Liver (tissue), 9 donors: Measurements from ENCODE around the gene ARID3A. TPM values are rescaled to one million over a fixed set of nuclear protein-coding genes. Genes with fewer than 3 reads are reported as not detected.

Experiments
- DNase-seq: peaks from one replicate; pipeline ENCODE4 v3.0.0-alpha.2; 2017; ENCODE audit warnings: low spot score
- H3K27ac ChIP-seq, 2 donors: one replicate each; pipeline ENCODE4 v1.7.0; 2013; ENCODE audit warnings: inconsistent platforms in 2 of 2, low read length in 2 of 2, control low read depth in 1 of 2, low read depth in 1 of 2, mild to moderate bottlenecking in 1 of 2
- H3K27me3 ChIP-seq, 4 donors: one replicate each; pipeline versions ENCODE4 v1.6.1 to v1.7.0; 2013; ENCODE audit warnings: low read length in 3 of 4, inconsistent platforms in 1 of 4, mild to moderate bottlenecking in 1 of 4, moderate library complexity in 1 of 4; ENCODE audit not compliant: control insufficient read depth in 4 of 4, insufficient read depth in 4 of 4
- H3K36me3 ChIP-seq, 4 donors: one replicate each; pipeline versions ENCODE4 v1.6.1 to v1.7.0; 2013; ENCODE audit warnings: low read length in 3 of 4, mild to moderate bottlenecking in 3 of 4, low read depth in 1 of 4, moderate library complexity in 1 of 4; ENCODE audit not compliant: control insufficient read depth in 4 of 4, insufficient read depth in 3 of 4
- H3K4me1 ChIP-seq, 4 donors: one replicate each; pipeline versions ENCODE4 v1.6.1 to v1.7.0; 2013; ENCODE audit warnings: low read length in 3 of 4, mild to moderate bottlenecking in 3 of 4, moderate library complexity in 1 of 4; ENCODE audit not compliant: control insufficient read depth in 4 of 4, insufficient read depth in 4 of 4
- H3K4me3 ChIP-seq, 3 donors: one replicate each; pipeline versions ENCODE4 v1.6.1 to v1.7.0; 2013; ENCODE audit warnings: low read length in 3 of 3, control low read depth in 1 of 3, low read depth in 1 of 3, mild to moderate bottlenecking in 1 of 3
- H3K9ac ChIP-seq, 2 donors: one replicate each; pipeline ENCODE4 v1.7.0; 2013; ENCODE audit warnings: low read length in 2 of 2, mild to moderate bottlenecking in 2 of 2, moderate library complexity in 2 of 2, control low read depth in 1 of 2, low read depth in 1 of 2
- H3K9me3 ChIP-seq, 4 donors: one replicate each; pipeline versions ENCODE4 v1.6.1 to v1.7.0; 2013; ENCODE audit warnings: low read length in 3 of 4; ENCODE audit not compliant: control insufficient read depth in 4 of 4
- ATF3 ChIP-seq: IDR thresholded peaks from 2 replicates; pipeline ENCODE4 v1.6.1; 2016; ENCODE audit warnings: antibody characterized with exemption
- CTCF ChIP-seq: fragments of 150-350 bp; IDR thresholded peaks from 2 replicates; pipeline ENCODE4 v1.5.1; 2017; ENCODE audit warnings: improper control_type of control experiment, low read depth, low read length; ENCODE audit not compliant: missing input control
- EGR1 ChIP-seq, 2 donors: IDR thresholded peaks; 2 replicates each; pipeline ENCODE4 v1.6.1; 2016 to 2018; ENCODE audit warnings: antibody characterized with exemption in 2 of 2, low read depth in 2 of 2
- FOXA1 ChIP-seq: IDR thresholded peaks from 2 replicates; pipeline ENCODE4 v1.6.1; 2016; ENCODE audit warnings: antibody characterized with exemption
- GABPA ChIP-seq, 2 donors: IDR thresholded peaks in 1 of 2; conservative IDR thresholded peaks in 1 of 2; 2 replicates each; pipeline ENCODE4 v1.6.1; 2016; ENCODE audit warnings: antibody characterized with exemption in 2 of 2, mild to moderate bottlenecking in 1 of 2, moderate library complexity in 1 of 2
- HNF4A ChIP-seq, 2 donors: conservative IDR thresholded peaks; 2 replicates each; pipeline ENCODE4 v1.6.1; 2016; ENCODE audit warnings: antibody characterized with exemption in 2 of 2, mild to moderate bottlenecking in 2 of 2
- HNF4G ChIP-seq: IDR thresholded peaks from 2 replicates; pipeline ENCODE4 v1.6.1; 2016; ENCODE audit warnings: antibody characterized with exemption
- JUND ChIP-seq, 2 donors: IDR thresholded peaks; 2 replicates each; pipeline ENCODE4 v1.6.1; 2016; ENCODE audit warnings: antibody characterized with exemption in 2 of 2
- MAX ChIP-seq: IDR thresholded peaks from 2 replicates; pipeline ENCODE4 v1.6.1; 2016; ENCODE audit warnings: antibody characterized with exemption
- NR2F2 ChIP-seq: IDR thresholded peaks from 2 replicates; pipeline ENCODE4 v1.6.1; 2016; ENCODE audit warnings: antibody characterized with exemption
- RAD21 ChIP-seq, 2 donors: IDR thresholded peaks; 2 replicates each; pipeline ENCODE4 v1.6.1; 2016; ENCODE audit warnings: antibody characterized with exemption in 2 of 2, mild to moderate bottlenecking in 2 of 2
- RXRA ChIP-seq, 2 donors: IDR thresholded peaks; 2 replicates each; pipeline ENCODE4 v1.6.1; 2017 to 2018; ENCODE audit warnings: antibody characterized with exemption in 2 of 2, mild to moderate bottlenecking in 1 of 2
- SP1 ChIP-seq: IDR thresholded peaks from 2 replicates; pipeline ENCODE4 v1.6.1; 2018; ENCODE audit warnings: antibody characterized with exemption, mild to moderate bottlenecking
- TAF1 ChIP-seq: conservative IDR thresholded peaks from 2 replicates; pipeline ENCODE4 v1.6.1; 2016; ENCODE audit warnings: antibody characterized with exemption, mild to moderate bottlenecking
- YY1 ChIP-seq: IDR thresholded peaks from 2 replicates; pipeline ENCODE4 v1.6.1; 2016; ENCODE audit warnings: antibody characterized with exemption, mild to moderate bottlenecking
- ZBTB33 ChIP-seq: IDR thresholded peaks from 2 replicates; pipeline ENCODE4 v1.6.1; 2016; ENCODE audit warnings: antibody characterized with exemption
- WGBS: extraction: QIAGEN DNeasy Blood & Tissue Kit; methylation state at CpG from one replicate; pipeline ENCODE4 v1.1.7; 2013; 5-methylcytosine and 5-hydroxymethylcytosine counted together
- polyA plus RNA-seq, 2 donors: library from polyadenylated mRNA; stranded (reverse) in 1 of 2; unstranded in 1 of 2; fragments of 200-250 nt in 1 of 2; fragments of >200 nt in 1 of 2; fragmentation: Nextera tagmentation in 1 of 2; extraction: Ambion mirVana in 1 of 2; gene quantifications; one replicate each; pipeline versions ENCODE4 v1.2.1 to v1.2.3, GENCODE V29; 2013 to 2015
- total RNA-seq, 2 donors: library from RNA; depleted of rRNA; stranded (reverse); fragments of >200 nt; gene quantifications; one replicate each; pipeline ENCODE4 v1.2.3, GENCODE V29; 2014
- donor health status: healthy.
- donor health status: healthy.
- donor health status: healthy.
- donor health status: healthy.
- donor health status: healthy.

ARID3A gene
- total RNA-seq (10 to 100 TPM in 1 of 2 donors, 1 to 10 TPM in 1; 5.2 to 42.4 TPM), polyA plus RNA-seq (1 to 10 TPM in 1 of 2 donors, under 1 TPM in 1; 0.74 to 1.0 TPM)

GRCh38 chr19:925526-926322, at the start of gene ARID3A:
ARID3A (plus strand) TSS chr19:926035; CDS start chr19:929529, 3,494 bp downstream.
- no peaks in the 10 kb centered on the region for H3K9me3 ChIP-seq
- peak; percentile 38 for TF ChIP-seq SP1
- no peak for TF ChIP-seq CTCF
- DNase-seq, result peak; percentile 85
- WGBS, result under 1% methylated on average over 97 of the region's 97 CpGs
- peaks cover 11 to 28% (median 20%) of the 10 kb centered on the region in 4 donors for H3K4me1 ChIP-seq
- peak within 1 kb of the TSS; percentile 72 to 84 for H3K27ac ChIP-seq
- H3K27me3 ChIP-seq, result peaks cover 0 to 2% (median 0%) of the 10 kb centered on the region in 4 donors
- peak within 1 kb of the TSS; percentile 81 to 90 (median 82) for H3K4me3 ChIP-seq
- no peaks in the 10 kb centered on the region for H3K36me3 ChIP-seq
- peak within 1 kb of the TSS in 1 of 2 donors; percentile 81 for H3K9ac ChIP-seq

- Histone ChIP-seq H3K27ac (no peak overlapping the region), H3K27me3 (no peaks in the 10 kb centered on the region), H3K9me3 (no peaks in the 10 kb centered on the region), H3K4me1 (no peaks in the 10 kb centered on the region), H3K36me3 (peaks cover 5 to 34% (median 11%) of the 10 kb centered on the region in 4 donors), H3K9ac (no peak overlapping the region), H3K4me3 (no peak overlapping the region)
- TF ChIP-seq EGR1 (IDR thresholded peaks at IDR 0.05; ENCODE audit: low read depth in 2 of 2) (no peak), TAF1 (no peak), RAD21 (IDR thresholded peaks at IDR 0.05) (no peak), ATF3 (no peak), HNF4G (no peak), YY1 (no peak), JUND (IDR thresholded peaks at IDR 0.05) (no peak)
- no peak for DNase-seq
- 89% methylated on average over 18 of the region's 18 CpGs for WGBS
These were observed 49.7 kb upstream of the ARID3A start for GRCh38 chr19:876089-876488.

GRCh38 chr19:876780-877314, 49.0 kb upstream of the ARID3A start:
- WGBS, result 92% methylated on average over 29 of the region's 29 CpGs
- Histone ChIP-seq H3K9ac (no peak overlapping the region), H3K36me3 (peaks cover 5 to 38% (median 11%) of the 10 kb centered on the region in 4 donors), H3K27ac (no peak overlapping the region), H3K4me1 (no peaks in the 10 kb centered on the region), H3K4me3 (no peak overlapping the region), H3K9me3 (no peaks in the 10 kb centered on the region), H3K27me3 (no peaks in the 10 kb centered on the region)
- DNase-seq, result no peak
- TF ChIP-seq JUND (IDR thresholded peaks at IDR 0.05) (no peak), GABPA (IDR thresholded peaks at IDR 0.05 in 1 of 2, conservative IDR thresholded peaks at IDR 0.05 in 1 of 2) (no peak), HNF4A (conservative IDR thresholded peaks at IDR 0.05) (no peak), ATF3 (no peak), MAX (no peak), CTCF (no peak), NR2F2 (no peak), TAF1 (no peak), HNF4G (no peak), FOXA1 (no peak), RXRA (IDR thresholded peaks at IDR 0.05) (no peak), ZBTB33 (no peak)
